HCEC 1CT (cell line): ENCODE results near the gene PTBP1.
"Not testable (repeated sequence)": the region's sequence is repeated elsewhere in the genome, so short reads cannot be mapped to it uniquely, and the experiment has no call there.

Source experiments
- DNase-seq: peaks from one replicate; pipeline ENCODE4 v3.0.0-alpha.2; 2017

The PTBP1 gene

GRCh38 chr19:811506-812048, 14.3 kb downstream of the PTBP1 start:
- no peak for DNase-seq

DNA sequence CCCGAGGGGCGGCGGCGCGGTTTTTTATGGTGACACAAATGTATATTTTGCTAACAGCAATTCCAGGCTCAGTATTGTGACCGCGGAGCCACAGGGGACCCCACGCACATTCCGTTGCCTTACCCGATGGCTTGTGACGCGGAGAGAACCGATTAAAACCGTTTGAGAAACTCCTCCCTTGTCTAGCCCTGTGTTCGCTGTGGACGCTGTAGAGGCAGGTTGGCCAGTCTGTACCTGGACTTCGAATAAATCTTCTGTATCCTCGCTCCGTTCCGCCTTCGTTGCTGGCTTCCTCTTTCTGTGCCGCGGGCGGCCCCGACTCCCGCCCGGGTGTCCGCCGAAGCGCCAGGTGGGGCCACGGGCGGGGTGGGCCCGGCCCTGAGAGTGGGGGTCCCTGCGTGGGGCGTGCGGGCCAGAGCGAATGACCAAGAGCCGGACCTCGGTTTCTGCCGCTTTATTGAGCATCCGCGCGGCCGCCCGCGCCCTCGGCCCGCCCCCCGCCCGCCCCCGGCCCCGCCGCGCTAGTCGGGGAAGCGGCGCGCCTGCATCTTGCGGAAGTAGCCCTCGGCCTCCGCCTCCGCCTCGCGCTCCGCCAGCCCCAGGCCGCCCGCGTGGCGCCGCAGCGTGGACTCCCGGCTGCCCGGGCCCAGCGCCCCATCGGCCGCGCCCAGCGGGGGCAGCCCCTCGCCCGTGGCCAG, 14.9 kb downstream of the PTBP1 start:
- DNase-seq = no peak

GRCh38 chr19:812747-813218, 15.5 kb downstream of the PTBP1 start:
- DNase-seq = no peak

- DNase-seq = no peak
Observed at GRCh38 chr19:813219-814151, 16.2 kb downstream of the PTBP1 start.

- DNase-seq = no peak
Observed at GRCh38 chr19:814152-815078, 17.2 kb downstream of the PTBP1 start.

DNA sequence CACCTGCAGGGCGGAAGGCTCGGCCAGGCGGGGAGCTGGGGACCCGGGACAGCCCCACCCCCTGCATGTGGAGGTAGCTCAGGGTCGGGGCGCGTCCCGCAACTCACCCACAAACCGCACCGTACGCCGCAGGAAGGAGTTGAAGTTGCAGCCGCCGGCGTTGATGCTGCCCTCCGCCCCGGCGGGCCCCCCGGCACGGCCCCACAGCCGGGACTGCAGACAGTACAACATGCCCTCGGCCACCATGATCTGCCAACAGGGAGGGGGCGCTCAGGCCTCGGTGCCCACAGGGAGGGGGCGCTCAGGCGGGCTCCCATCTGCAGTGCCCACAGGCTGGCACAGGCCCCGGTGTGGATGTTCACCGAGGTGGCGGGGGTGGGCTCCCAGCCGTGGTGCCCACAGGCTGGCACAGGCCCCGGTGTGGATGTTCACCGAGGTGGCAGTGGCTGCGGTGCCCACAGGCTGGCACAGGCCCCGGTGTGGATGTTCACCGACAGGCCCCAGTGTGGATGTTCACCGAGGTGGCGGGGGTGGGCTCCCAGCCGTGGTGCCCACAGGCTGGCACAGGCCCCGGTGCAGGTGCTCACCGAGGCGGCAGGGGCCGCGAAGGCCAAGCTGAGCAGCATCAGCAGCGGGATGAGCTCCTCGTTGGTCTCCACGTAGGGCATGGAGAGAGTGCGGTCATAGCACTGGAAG, 18.0 kb downstream of the PTBP1 start:
- DNase-seq = no peak

GRCh38 chr19:815775-816499, 18.7 kb downstream of the PTBP1 start:
- DNase-seq = no peak

DNA sequence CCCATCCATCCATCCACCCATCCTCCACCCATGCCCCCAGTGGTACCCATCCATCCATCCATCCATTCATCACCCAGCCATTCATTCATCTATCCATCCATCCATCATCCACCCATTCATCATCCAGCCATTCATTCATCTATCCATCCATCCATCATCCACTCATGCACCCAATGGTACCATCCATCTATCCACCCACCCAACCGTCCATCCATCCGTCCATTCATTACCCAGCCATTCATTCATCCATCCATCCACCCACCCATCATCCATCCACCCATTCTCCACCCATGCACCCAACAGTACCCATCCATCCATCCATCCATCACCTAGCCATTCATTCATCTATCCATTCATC, 19.2 kb downstream of the PTBP1 start:
- DNase-seq = no peak

GRCh38 chr19:820212-820611, 23.0 kb downstream of the PTBP1 start:
- not testable (repeated sequence) for DNase-seq

DNA sequence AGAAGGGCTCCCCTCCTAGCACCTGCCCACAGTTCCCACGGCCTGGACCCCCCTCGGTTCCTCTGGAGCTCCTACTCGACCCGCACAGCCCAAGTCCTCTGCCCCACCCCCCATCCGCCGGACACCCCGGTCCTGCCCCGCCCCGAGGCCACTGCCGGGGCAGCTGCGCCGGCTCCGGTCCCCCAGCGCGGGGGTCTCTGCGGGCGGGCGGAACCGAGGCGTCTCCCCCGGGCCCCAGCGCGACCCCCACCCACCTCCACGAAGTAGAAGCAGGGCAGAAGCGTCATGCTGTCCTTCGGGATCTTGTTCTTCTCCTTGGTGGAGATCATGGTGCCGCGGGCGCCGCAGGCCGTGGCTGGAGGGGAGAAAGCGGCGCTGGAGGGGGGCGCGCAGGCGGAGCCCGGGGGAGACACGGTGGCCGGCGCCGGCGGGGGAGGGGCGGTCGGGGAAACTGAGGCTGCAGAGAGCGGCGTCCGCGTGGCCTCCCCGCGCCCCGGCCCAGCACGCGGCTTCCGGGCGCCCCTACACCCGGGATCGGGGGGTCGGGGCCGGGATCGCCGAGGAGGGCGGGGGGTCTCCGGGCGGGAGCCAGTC, 24.1 kb downstream of the PTBP1 start:
- no peak for DNase-seq

GRCh38 chr19:821825-822503, 24.7 kb downstream of the PTBP1 start, which contains the start of gene PLPPR3:
TSS of gene PLPPR3 (minus strand) at chr19:821955. CDS start at chr19:821559, 396 bp downstream.
- DNase-seq = no peak

GRCh38 chr19:823565-824121, 26.4 kb downstream of the PTBP1 start:
- DNase-seq = no peak

GRCh38 chr19:824885-825284, 27.6 kb downstream of the PTBP1 start:
- no peak for DNase-seq

DNA sequence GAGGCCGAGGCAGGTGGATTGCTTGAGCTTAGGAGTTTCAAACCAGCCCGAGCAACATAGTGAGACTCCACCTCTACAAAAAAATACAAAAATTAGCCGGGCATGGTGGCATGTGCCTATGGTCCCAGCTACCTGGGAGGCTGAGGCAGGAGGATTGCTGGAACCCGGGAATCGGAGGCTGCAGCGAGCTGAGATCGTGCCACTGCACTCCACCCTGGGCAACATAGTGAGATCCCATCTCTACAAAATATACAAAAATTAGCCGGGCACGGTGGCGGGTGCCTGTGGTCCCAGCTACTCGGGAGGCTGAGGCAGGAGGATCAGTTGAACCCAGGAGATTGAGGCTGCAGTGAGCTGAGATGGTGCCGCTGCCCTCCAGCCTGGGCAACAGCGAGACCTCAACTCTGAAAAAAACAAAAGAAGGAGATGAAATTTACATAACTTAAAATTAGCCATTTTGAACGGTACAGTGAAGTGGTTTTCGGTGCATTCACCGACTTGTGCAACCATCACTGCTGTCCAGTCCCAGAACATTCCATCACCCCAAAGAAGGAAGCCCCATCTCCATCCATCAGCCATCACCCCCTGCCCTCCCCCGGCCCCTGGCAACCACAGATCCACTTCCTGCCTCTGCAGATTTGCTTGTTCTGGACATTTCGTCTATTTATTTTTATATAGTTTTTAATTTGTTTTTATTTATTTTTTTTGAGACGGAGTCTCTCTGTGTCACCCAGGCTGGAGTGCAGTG, 28.8 kb downstream of the PTBP1 start:
- no peak for DNase-seq

DNA sequence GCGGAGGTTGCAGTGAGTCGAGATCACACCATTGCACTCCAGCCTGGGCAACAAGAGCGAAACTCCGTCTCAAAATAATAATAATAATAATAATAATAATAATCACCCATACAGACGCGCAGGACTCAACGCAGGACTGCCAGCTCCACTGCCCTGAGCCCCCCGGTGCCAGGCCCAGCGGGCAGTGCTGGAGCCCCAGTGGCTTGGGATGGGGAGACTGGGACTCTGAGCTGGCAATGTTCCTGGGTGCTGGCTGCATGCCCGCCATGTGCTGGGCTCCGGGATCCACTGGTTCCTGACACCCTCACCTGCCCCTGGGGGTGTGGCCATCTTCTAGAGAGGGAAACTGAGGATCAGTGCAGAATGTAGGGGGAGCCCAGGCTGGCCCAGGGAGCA, 30.1 kb downstream of the PTBP1 start:
- no peak for DNase-seq

- DNase-seq = no peak
Observed at GRCh38 chr19:827710-828321, 30.6 kb downstream of the PTBP1 start, which contains the start of gene AZU1. TSS of gene AZU1 (plus strand) at chr19:827837. CDS start at chr19:827847, 10 bp downstream.

GRCh38 chr19:829129-829758, 32.0 kb downstream of the PTBP1 start:
- no peak for DNase-seq
